Colon (tissue), 2 donors: ENCODE data around the gene SLC16A12.

Experiments used
- FAIRE-seq: peaks from 2 replicates; lab custom pipeline; 2012; peaks lifted over from hg19 to GRCh38; lab: Jason Lieb, UNC
- donor health status: control.
- donor health status: control.

Gene SLC16A12

DNA sequence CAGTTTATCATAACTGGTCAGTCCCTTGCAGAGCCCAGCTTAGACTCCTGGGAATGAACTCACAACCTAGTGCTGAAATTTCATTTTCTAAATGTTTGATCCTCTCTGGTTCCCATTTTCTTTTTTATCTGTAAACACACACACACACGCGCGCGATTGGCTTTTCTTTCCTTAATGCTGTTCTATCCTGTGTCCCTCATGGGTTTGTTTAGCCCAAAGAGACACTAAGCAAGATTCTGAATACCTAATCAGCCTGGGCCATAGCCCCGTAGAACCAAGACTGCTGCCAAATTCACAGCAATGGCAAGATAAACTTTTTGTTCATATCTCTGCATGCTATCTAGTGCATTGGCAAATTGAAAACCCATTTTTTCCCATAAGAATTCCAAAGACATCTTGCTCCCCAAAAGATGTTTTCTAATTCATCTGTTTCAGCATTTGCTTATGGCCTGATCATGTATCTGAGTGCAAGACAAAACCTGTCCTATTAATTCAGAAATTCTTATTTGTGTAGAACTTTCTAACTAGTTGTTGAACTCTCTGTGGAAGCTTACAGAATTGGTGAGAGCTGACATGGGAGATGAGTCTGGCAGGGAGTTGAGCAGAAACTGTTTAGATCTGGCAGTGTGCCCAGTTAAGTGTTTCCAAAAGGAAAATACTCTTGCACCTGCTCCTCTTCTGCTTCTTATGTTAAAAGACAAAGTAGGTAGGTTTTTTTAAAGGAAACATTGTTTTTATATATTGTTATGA, 144.7 kb downstream of the SLC16A12 start:
- no peak for FAIRE-seq

DNA sequence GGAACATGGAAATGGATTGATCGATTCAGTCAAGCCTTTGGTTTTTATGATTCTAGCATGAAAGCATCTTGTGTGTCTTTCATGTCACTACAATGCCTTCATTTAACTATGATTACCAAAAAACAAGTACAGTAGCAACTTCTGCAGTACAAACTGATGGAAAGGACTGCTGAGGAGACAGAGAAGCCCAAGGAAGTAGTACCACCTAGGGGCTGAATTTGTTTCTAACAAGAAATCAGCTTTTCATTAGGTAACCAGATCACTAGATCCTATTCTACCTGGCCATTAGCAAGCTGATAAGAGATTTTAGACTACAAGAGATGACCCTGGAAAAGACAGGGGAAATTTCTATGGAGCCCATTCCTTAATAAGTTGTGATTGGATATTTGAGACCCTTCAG, 146.1 kb downstream of the SLC16A12 start:
- no peak for FAIRE-seq

DNA sequence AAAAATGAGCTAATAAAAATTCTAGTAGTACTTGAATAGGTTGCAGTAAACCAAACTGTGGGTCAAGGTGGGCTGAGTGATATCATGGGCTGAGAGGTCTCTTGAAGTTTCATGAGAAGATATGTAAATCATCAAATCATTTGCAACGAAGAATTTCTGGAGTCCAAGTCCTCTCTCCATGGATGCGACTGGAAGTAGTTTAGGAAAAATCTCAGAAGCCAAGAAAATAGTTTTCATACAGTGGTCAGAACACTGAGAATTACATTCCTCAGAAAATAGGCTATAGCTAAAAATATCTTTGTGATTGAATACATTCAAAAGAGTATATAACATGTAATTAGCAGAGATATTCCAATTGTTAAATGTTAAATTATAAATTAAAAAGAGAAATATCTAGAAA, 146.6 kb downstream of the SLC16A12 start:
- no peak for FAIRE-seq

DNA sequence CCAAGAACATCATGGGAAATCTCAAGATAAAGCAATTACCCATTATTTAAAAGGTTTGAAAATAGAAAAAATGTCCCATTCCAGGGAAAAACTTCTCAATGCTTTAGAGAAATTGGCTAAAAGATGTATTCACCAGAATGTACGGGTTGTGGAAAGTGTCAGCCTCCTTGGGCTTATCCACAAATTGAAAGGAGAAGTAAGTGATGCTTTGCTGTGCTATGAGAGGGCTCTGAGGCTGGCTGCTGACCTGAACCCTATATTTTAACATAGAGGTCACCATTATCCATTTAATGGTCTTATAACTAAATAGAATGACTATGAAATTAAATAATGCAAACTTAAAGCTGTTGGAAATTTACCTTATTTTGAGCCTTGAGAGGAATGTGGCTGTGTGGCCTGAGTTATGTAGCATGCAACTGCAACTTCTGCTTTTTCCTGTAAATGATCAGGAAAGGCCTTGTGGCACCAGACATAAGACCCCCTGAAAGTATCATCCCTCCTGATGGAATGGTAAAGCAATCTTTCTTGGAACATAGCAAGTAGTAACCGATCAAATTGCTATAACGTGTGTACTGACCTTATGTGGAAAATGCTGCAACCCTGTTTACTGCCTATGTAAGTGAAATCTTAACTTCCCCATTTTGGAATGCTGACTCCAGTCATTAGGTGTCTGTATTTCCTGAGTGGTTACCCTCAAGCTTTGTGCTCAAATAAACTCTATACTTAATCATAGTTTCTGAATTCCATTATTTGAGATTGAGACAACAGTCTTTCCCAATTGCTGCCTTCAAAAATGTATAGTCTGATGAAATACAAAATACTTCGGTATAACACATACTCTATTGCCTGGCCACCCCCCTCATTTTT, 150.7 kb downstream of the SLC16A12 start:
- FAIRE-seq, result no peak

DNA sequence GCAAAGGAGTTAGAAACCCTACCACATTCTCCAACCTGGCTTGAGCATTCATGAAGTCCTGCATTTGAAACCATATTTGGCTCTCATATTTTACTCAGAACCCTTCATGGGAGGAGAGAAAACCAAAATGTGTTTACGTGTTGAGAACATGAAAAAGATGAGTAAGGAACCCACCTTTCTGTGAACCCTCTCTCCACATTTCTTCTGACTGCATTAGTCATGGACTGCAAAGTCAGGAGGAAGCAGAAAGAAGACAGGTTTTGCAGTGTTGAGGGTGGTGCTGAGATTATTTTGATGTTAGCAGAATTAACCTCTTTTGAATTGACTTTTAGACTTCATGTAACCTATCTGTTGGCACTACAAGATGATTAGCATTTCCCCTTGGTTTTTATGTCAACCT, 152.6 kb downstream of the SLC16A12 start:
- no peak for FAIRE-seq
